T-cell (primary cell): ENCODE measurements around the gene AURKB. TPM values are rescaled to one million over a fixed set of nuclear protein-coding genes. Genes with fewer than 3 reads are reported as not detected.

Experiments used
- ATAC-seq, 4 experiments: fragments of 200-7000 bp in 3 of 4; fragments of 150-1000 bp in 1 of 4; cut with Tn5 transposase; replicated peaks in 1 of 4; 1 replicate in 3 of 4; 2 replicates in 1 of 4; pipeline ENCODE4 v1.10.0; 2021; ENCODE audit warnings: moderate library complexity in 3 of 4, mild to moderate bottlenecking in 2 of 4, moderate number of reproducible peaks in 1 of 4
- CTCF ChIA-PET, 2 donors: fragments of 300-600 bp; sonication (Branson Sonifier 250); formaldehyde crosslinking; loops; one replicate each; lab custom pipeline; 2022; ENCODE audit warnings: antibody characterized with exemption in 2 of 2; lab: Charles Lee
- POLR2A ChIA-PET, 2 donors: fragments of 300-600 bp; sonication (Branson Sonifier 250); formaldehyde crosslinking; loops; one replicate each; lab custom pipeline; 2022; ENCODE audit warnings: antibody characterized with exemption in 2 of 2; lab: Charles Lee
- DNase-seq, 35 experiments: peaks; one replicate each; pipeline versions ENCODE4 v3.0.0 to v3.0.0-alpha.2; 2013 to 2023
- H3K27ac ChIP-seq: one replicate; pipeline ENCODE4 v1.5.1; 2013; ENCODE audit warnings: low read length
- H3K27me3 ChIP-seq, 2 experiments: replicated peaks in 1 of 2; 1 replicate in 1 of 2; 2 replicates in 1 of 2; pipeline versions ENCODE4 v1.6.1 to v1.7.0; 2013; ENCODE audit warnings: low read length in 1 of 2, mixed read lengths in 1 of 2; ENCODE audit not compliant: control insufficient read depth in 2 of 2, insufficient read depth in 2 of 2; ENCODE audit errors: extremely low read depth in 1 of 2
- H3K36me3 ChIP-seq, 2 donors: 1 replicate in 1 of 2; 2 replicates in 1 of 2; pipeline versions ENCODE4 v1.6.1 to v1.7.0; 2013; ENCODE audit warnings: low read length in 1 of 2; ENCODE audit not compliant: control insufficient read depth in 2 of 2, insufficient read depth in 1 of 2; ENCODE audit errors: extremely low read depth in 1 of 2
- H3K4me1 ChIP-seq, 2 experiments: 1 replicate in 1 of 2; 2 replicates in 1 of 2; pipeline versions ENCODE4 v1.6.1 to v1.7.0; 2013; ENCODE audit warnings: low read length in 2 of 2, mixed read lengths in 1 of 2; ENCODE audit not compliant: insufficient read depth in 2 of 2, control insufficient read depth in 1 of 2; ENCODE audit errors: extremely low read depth in 1 of 2
- H3K4me3 ChIP-seq, 2 donors: 1 replicate in 1 of 2; 2 replicates in 1 of 2; pipeline versions ENCODE4 v1.5.1 to v1.7.0; 2013; ENCODE audit warnings: mild to moderate bottlenecking in 2 of 2, low read length in 1 of 2, moderate library complexity in 1 of 2; ENCODE audit not compliant: control insufficient read depth in 1 of 2; ENCODE audit errors: extremely low read depth in 1 of 2
- H3K9me3 ChIP-seq: 2 replicates; pipeline ENCODE4 v1.7.0; 2013
- H3K27ac Mint-ChIP-seq, 2 donors: one replicate each; pipeline ENCODE4 v1.8.0; 2020 to 2021; ENCODE audit warnings: mild to moderate bottlenecking in 2 of 2, mixed read lengths in 2 of 2
- H3K27me3 Mint-ChIP-seq, 2 donors: one replicate each; pipeline ENCODE4 v1.8.0; 2021 to 2022; ENCODE audit warnings: mixed read lengths in 2 of 2
- H3K36me3 Mint-ChIP-seq: one replicate; pipeline ENCODE4 v1.8.0; 2021; ENCODE audit warnings: mixed read lengths
- H3K4me1 Mint-ChIP-seq, 3 donors: one replicate each; pipeline ENCODE4 v1.8.0; 2020 to 2022; ENCODE audit warnings: mixed read lengths in 3 of 3, mild to moderate bottlenecking in 1 of 3
- H3K4me3 Mint-ChIP-seq, 3 donors: one replicate each; pipeline ENCODE4 v1.8.0; 2020 to 2022; ENCODE audit warnings: mild to moderate bottlenecking in 3 of 3, mixed read lengths in 3 of 3, moderate library complexity in 3 of 3
- H3K9me3 Mint-ChIP-seq, 3 donors: one replicate each; pipeline ENCODE4 v1.8.0; 2020 to 2022; ENCODE audit warnings: mixed read lengths in 3 of 3
- WGBS: methylation state at CpG from one replicate; pipeline ENCODE4 v1.1.5; 2013; ENCODE audit warnings: missing lambda C conversion rate; ENCODE audit not compliant: insufficient coverage; 5-methylcytosine and 5-hydroxymethylcytosine counted together
- total RNA-seq, 35 experiments: library from RNA in 6 of 35; stranded (reverse) in 6 of 35; fragments of 120-200 nt in 1 of 35; gene quantifications; one replicate each; pipeline versions ENCODE4 v1.2.1 to v1.2.4 and lab custom pipeline; 2013 to 2026

The AURKB gene
- total RNA-seq, 5 donors from 2014 or later (not counting 1 experiment from before 2014, with no cell fraction given): 1.0 to 2.7 (median 1.7) TPM

DNA sequence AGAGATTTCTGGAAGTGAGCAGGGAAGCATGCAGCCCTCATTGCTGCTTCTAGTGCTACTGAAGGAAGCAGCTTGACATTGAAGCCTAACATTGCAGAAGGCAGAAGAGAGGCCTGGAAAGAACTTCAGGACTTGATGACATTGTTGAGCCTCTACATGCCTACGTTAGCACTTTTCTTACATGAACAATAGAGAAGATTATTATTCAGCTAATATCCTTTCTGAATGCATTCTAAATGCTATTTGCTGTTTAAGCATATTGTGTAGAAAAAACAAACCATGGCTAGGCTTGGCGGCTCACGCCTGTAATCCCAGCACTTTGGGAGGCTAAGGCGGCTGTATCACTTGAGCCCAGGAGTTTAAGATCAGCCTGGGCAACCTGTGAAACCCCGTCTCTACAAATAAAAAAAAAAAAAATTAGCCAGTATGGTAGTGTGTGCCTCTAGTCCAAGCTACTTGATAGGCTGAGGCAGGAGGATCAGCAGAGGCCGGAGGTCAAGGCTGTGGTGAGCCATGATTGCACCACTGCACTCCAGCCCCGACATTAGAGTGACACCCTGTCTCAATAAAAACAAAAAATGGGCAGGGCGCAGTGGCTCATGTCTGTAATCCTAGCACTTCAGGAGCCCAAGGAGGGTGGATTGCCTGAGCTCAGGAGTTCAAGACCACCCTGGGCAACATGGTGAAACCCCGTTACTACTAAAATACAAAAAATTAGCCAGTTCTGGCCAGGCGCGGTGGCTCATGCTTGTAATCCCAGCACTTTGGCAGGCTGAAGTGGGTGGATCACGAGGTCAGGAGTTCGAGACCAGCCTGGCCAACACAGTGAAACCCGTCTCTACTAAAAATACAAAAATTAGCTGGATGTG lies 2.2 kb upstream of the AURKB start:
- Mint-ChIP-seq H3K27me3 (no peaks in the 10 kb centered on the region), H3K9me3 (no peaks in the 10 kb centered on the region), H3K27ac (no peak overlapping the region), H3K36me3 (no peaks in the 10 kb centered on the region), H3K4me1 (peaks cover 15 to 23% (median 19%) of the 10 kb centered on the region in 3 donors), H3K4me3 (no peak overlapping the region)
- ATAC-seq (no peak), DNase-seq (no peak)
- Histone ChIP-seq H3K36me3 (no peaks in the 10 kb centered on the region), H3K27me3 (no peaks in the 10 kb centered on the region), H3K4me1 (peaks cover 2 to 17% of the 10 kb centered on the region in 2 experiments), H3K9me3 (no peaks in the 10 kb centered on the region), H3K4me3 (no peak overlapping the region), H3K27ac (no peak overlapping the region)
- ChIA-PET POLR2A (interaction anchor here in 1 of 2 donors (0.5 kb wide), 1 partner anchor 8 kb away, joined by 3 read pairs; no protein-coding TSS in a partner anchor), CTCF (interaction anchor here in 1 of 2 donors (0.7 kb wide), 1 partner anchor 83 kb away, joined by 3 read pairs; the partner anchor contains the start of gene SLC25A35)
- 93% methylated on average over 9 of the region's 14 CpGs for WGBS

DNA sequence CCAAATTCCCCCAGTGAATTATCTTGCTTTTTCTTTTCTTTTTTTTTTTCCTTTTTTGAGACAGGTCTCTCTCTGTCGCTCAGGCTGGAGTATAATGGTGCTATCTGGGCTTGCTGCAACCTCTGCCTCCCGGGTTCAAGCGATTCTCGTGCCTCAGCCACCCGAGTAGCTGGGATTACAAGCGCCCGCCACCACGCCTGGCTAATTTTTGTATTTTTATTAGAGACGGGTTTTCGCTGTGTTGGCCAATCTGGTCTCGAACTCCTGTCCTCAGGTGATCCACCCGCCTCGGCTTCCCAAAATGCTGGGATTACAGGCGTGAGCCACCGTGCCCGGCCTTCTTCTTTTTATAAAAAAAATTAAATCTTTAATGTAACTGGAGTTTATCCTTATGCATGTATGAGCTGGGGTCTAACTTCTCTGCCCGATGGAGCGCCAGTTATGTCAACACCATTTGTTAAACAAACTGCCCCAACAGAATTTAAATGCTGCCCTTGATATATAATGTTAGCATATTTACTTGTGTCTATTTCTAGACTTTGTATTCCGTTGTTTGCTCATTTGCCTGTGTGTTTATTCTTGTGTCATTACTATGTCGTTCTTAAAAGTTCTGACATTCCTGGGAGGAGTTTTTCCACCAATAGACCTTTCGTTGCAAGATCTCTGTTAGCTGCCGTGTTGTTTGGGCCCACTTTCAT lies 535 bp upstream of the AURKB start:
- H3K27ac Mint-ChIP-seq: peak overlapping the region; percentile 79 to 89
- Histone ChIP-seq H3K9me3 (no peaks in the 10 kb centered on the region), H3K4me1 (peaks cover 2 to 17% of the 10 kb centered on the region in 2 experiments), H3K27me3 (no peaks in the 10 kb centered on the region), H3K27ac (peak overlapping the region; percentile 74), H3K4me3 (peak overlapping the region; percentile 59 to 78), H3K36me3 (no peaks in the 10 kb centered on the region)
- no peaks in the 10 kb centered on the region for H3K36me3 Mint-ChIP-seq
- DNase-seq (no peak), ATAC-seq (peak in 1 of 4 experiments; percentile 10)
- 13% methylated on average over 7 of the region's 22 CpGs for WGBS
- no peaks in the 10 kb centered on the region for H3K9me3 Mint-ChIP-seq
- ChIA-PET POLR2A (interaction anchor here (0.7 to 1.5 kb wide), 6 partner anchors 10 to 70 kb away, joined by 3 to 10 read pairs (median 4); partner anchors contain the start of gene BORCS6 (in 1 of the 2)), CTCF (interaction anchor here in 1 of 2 donors (0.6 to 2.0 kb wide), 4 partner anchors 11 to 36 kb away, joined by 3 to 7 read pairs (median 5); no protein-coding TSS in a partner anchor)
- no peaks in the 10 kb centered on the region for H3K27me3 Mint-ChIP-seq
- peak overlapping the region; percentile 84 to 88 (median 86) for H3K4me3 Mint-ChIP-seq
- H3K4me1 Mint-ChIP-seq: peaks cover 15 to 23% (median 19%) of the 10 kb centered on the region in 3 donors

DNA sequence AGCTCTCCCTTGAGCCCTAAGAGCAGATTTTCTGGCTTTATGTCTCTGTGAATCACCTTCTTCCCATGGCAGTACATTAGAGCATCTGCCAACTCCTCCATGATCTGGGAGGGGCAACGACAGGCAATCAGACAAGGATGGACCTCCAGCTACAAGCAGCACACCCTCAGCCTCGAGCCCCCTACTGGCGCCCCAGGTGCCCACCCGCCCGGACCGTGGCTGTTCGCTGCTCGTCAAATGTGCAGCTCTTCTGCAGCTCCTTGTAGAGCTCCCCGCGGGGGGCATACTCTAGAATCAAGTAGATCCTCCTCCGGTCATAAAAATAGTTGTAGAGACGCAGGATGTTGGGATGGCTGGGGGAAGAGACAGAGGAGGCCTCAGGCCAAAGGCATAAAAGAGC lies 3.8 kb downstream of the AURKB start:
- peaks cover 15 to 20% (median 19%) of the 10 kb centered on the region in 3 donors for H3K4me1 Mint-ChIP-seq
- no peak overlapping the region for H3K4me3 Mint-ChIP-seq
- ChIA-PET POLR2A (interaction anchor here in 1 of 2 donors (1.1 kb wide), 1 partner anchor 18 kb away, joined by 8 read pairs; no protein-coding TSS in a partner anchor), CTCF (no interaction called here)
- no peak for ATAC-seq
- Histone ChIP-seq H3K27me3 (no peaks in the 10 kb centered on the region), H3K4me3 (no peak overlapping the region), H3K36me3 (no peaks in the 10 kb centered on the region), H3K4me1 (peaks cover 2 to 17% of the 10 kb centered on the region in 2 experiments), H3K9me3 (no peaks in the 10 kb centered on the region), H3K27ac (no peak overlapping the region)
- no peak overlapping the region for H3K27ac Mint-ChIP-seq
- H3K27me3 Mint-ChIP-seq: no peaks in the 10 kb centered on the region
- DNase-seq: no peak
- no peaks in the 10 kb centered on the region for H3K36me3 Mint-ChIP-seq
- WGBS: 98% methylated on average over 11 of the region's 12 CpGs
- no peaks in the 10 kb centered on the region for H3K9me3 Mint-ChIP-seq

DNA sequence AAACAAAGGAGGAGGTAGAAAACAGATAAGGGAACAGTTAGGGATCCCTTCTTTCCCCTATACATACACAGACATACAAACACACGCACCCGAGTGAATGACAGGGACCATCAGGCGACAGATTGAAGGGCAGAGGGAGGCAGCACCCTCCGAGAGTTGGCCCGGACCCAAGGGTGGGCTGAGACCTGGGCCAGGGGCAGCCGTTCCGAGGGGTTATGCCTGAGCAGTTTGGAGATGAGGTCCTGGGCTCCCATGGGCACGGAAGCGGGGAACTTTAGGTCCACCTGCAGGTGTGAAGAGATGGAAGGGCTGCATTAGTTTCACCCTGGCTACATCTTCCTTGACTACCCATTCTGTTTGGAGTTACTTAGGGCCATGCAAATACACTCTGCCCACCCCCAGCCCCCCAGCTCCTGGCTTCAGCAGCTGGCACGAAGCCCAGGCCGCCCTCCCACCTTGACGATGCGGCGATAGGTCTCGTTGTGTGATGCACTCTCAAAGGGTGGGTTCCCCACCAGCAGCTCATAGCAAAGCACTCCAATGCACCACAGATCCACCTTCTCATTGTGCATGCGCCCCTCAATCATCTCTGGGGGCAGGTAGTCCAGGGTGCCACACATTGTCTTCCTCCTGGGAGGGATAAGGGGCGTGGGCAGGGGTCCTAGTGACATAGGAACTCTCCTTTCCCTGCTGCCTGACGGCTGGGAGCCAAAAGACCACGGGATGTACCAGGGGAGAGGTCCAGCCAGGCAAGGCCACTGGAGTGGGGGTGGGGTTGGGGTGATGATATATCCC lies 5.4 kb downstream of the AURKB start:
- Histone ChIP-seq H3K4me1 (peaks cover 1 to 10% of the 10 kb centered on the region in 2 experiments), H3K27me3 (no peaks in the 10 kb centered on the region), H3K27ac (no peak overlapping the region), H3K36me3 (no peaks in the 10 kb centered on the region), H3K4me3 (no peak overlapping the region), H3K9me3 (no peaks in the 10 kb centered on the region)
- H3K36me3 Mint-ChIP-seq: no peaks in the 10 kb centered on the region
- H3K9me3 Mint-ChIP-seq: no peaks in the 10 kb centered on the region
- H3K27ac Mint-ChIP-seq: no peak overlapping the region
- 98% methylated on average over 10 of the region's 19 CpGs for WGBS
- ATAC-seq (no peak), DNase-seq (no peak)
- peaks cover 6 to 10% (median 9%) of the 10 kb centered on the region in 3 donors for H3K4me1 Mint-ChIP-seq
- CTCF ChIA-PET: interaction anchor here in 1 of 2 donors (0.7 kb wide), 1 partner anchor 9 kb away, joined by 3 read pairs; no protein-coding TSS in a partner anchor
- no peak overlapping the region for H3K4me3 Mint-ChIP-seq
- no peaks in the 10 kb centered on the region for H3K27me3 Mint-ChIP-seq
- POLR2A ChIA-PET: no interaction called here

DNA sequence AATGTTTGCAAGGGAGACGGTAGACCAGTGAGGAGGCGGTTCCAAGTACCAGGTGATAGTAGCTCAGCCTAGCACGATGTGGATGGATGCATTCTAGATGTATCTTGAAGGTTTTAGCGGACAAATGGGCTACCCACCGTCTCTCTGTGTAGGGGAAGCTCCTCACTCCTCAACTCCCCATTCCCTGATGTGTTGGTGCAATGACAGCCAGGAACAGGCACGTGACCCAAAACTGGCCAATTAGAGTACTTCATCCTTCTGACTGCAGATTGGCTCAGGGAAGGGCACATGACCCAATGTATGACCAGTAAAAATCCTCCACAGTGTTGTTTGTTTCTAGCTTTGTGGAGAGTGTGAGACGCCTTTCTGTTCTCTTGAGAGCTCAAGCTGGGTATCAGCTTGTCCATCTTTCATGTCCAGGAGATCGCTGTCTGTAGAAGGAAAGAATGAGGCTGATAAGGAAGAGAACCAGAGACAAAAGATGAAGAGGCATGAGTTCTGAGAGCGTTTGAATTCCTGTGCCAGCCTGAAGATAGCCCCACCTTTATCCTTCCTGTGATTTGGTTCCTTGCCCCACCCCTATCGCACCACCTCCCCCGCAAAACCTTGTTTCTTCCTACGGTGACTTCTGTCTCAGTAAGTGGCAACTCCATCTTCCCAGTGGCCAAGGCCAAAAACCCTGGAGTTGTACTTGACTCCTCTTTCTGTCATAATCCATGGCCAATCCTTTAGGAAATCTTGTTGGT lies 18.1 kb downstream of the AURKB start:
- peak in 28 of 35 experiments; percentile 36 to 82 (median 46) for DNase-seq
- Mint-ChIP-seq H3K4me1 (peaks cover 0 to 18% (median 11%) of the 10 kb centered on the region in 3 donors), H3K4me3 (no peak overlapping the region), H3K9me3 (no peaks in the 10 kb centered on the region), H3K27me3 (no peaks in the 10 kb centered on the region), H3K27ac (no peak overlapping the region), H3K36me3 (no peaks in the 10 kb centered on the region)
- Histone ChIP-seq H3K9me3 (no peaks in the 10 kb centered on the region), H3K27me3 (no peaks in the 10 kb centered on the region), H3K4me3 (peak overlapping the region in 1 of 2 donors; percentile 33), H3K27ac (peak overlapping the region; percentile 73), H3K4me1 (peaks cover 27 to 56% of the 10 kb centered on the region in 2 experiments), H3K36me3 (no peaks in the 10 kb centered on the region)
- 33% methylated on average over 7 of the region's 12 CpGs for WGBS
- POLR2A ChIA-PET: interaction anchor here (0.6 to 2.0 kb wide), 7 partner anchors 19 to 109 kb away, joined by 3 to 9 read pairs (median 3); no protein-coding TSS in a partner anchor
- ATAC-seq: peak; percentile 5 to 27 (median 21)
- CTCF ChIA-PET: interaction anchor here (0.5 to 1.3 kb wide), 7 partner anchors 16 to 511 kb away, joined by 3 to 6 read pairs (median 3); partner anchors contain the start of gene AURKB (in 1 of the 2)
